ENCODE measurements around the gene GABRB1.

GRCh38 chr4:47154816-47155370, 123.5 kb downstream of the GABRB1 start:
- TF ChIP-seq CTCF (conservative IDR thresholded peaks at IDR 0.05; ENCODE audit: low read depth in 2 of 2) (0 out of 4 replicates have a peak, but pooled peaks of 1 of the 2 experiments have one; percentile 6), EZH2phosphoT487 (IDR thresholded peaks at IDR 0.05; ENCODE audit: unreplicated experiment) (no peak), POLR2AphosphoS5 (IDR thresholded peaks at IDR 0.05; ENCODE audit: low read depth) (no peak), EZH2 (IDR thresholded peaks at IDR 0.05; ENCODE audit: low read depth, unreplicated experiment) (no peak), ETS1 (IDR thresholded peaks at IDR 0.05) (no peak), JUNB (IDR thresholded peaks at IDR 0.05; ENCODE audit: unreplicated experiment) (no peak), REST (IDR thresholded peaks at IDR 0.05; ENCODE audit: unreplicated experiment) (no peak), ZNF114 (CRISPR knock-in tag; IDR thresholded peaks at IDR 0.05) (no peak), NANOG (IDR thresholded peaks at IDR 0.05; ENCODE audit: borderline replicate concordance) (no peak)

Data from GM23338 (cell line).